Measurements from ENCODE around the gene TAS2R46.

- TF ChIP-seq, protein P1, sequence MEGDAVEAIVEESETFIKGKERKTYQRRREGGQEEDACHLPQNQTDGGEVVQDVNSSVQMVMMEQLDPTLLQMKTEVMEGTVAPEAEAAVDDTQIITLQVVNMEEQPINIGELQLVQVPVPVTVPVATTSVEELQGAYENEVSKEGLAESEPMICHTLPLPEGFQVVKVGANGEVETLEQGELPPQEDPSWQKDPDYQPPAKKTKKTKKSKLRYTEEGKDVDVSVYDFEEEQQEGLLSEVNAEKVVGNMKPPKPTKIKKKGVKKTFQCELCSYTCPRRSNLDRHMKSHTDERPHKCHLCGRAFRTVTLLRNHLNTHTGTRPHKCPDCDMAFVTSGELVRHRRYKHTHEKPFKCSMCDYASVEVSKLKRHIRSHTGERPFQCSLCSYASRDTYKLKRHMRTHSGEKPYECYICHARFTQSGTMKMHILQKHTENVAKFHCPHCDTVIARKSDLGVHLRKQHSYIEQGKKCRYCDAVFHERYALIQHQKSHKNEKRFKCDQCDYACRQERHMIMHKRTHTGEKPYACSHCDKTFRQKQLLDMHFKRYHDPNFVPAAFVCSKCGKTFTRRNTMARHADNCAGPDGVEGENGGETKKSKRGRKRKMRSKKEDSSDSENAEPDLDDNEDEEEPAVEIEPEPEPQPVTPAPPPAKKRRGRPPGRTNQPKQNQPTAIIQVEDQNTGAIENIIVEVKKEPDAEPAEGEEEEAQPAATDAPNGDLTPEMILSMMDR (conservative IDR thresholded peaks at IDR 0.05; ENCODE audit: low read length), result no peak
- no peak for TF ChIP-seq EZH2phosphoT487 (IDR thresholded peaks at IDR 0.05; ENCODE audit: borderline replicate concordance, low read depth, low read length)
These were observed 3.1 kb downstream of the TAS2R46 start for GRCh38 chr12:11059041-11059440.
